Stimulated activated CD4-positive, alpha-beta T cell treated with anti-CD3 and anti-CD28 coated beads, TNF-alpha, amount 100 ng/mL, for 1 hour (primary cell): ENCODE data around the gene MRPL41.
"Not testable (repeated sequence)": the region's sequence is repeated elsewhere in the genome, so short reads cannot be mapped to it uniquely, and the experiment has no call there.

Experiments used
- DNase-seq, 3 donors: peaks; one replicate each; pipeline ENCODE4 v3.0.0-alpha.2; 2020; ENCODE audit warnings: low read depth in 3 of 3, low spot score in 1 of 3

Gene MRPL41

DNA sequence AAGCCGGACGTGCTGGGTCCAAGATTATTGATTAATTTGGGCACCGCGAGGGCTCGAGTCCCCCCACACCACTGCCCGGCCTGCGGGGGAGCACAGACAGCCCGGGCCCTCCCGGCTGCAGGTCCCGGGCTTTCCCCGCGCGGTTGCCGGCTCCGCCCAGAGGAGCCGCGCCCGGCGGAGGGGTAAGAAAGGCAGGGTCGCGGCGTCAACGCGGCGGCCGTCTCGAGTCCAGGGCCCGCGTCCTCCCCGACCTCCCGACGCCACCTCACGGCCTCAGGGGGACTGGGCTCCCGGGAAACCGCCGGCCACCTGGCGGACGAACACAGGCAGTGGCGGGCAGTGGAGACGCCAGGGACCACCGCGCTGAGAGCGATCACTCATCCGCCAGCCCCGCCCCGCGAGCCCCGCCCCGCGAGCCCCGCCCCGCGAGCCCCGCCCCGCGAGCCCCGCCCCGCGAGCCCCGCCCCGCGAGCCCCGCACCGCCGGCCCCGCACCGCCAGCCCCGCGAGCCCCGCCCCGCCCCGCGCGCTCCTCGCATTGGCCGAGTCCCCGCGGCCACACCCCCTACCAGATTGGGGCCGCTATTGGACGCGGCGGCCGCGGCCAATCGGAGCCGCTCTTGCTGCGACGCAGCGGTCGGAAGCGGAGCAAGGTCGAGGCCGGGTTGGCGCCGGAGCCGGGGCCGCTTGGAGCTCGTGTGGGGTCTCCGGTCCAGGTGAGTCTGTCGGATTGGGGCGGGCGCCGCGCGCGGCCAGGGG is at the start of gene MRPL41:
TSS of gene MRPL41 (plus strand) at position 616 of the 758 bp plus-strand sequence. CDS start 203 bp downstream, outside the sequence.
- DNase-seq = peak; percentile 68 to 83 (median 75)

GRCh38 chr9:137502008-137502911 is 49.4 kb upstream of the MRPL41 start:
- no peak for DNase-seq

DNA sequence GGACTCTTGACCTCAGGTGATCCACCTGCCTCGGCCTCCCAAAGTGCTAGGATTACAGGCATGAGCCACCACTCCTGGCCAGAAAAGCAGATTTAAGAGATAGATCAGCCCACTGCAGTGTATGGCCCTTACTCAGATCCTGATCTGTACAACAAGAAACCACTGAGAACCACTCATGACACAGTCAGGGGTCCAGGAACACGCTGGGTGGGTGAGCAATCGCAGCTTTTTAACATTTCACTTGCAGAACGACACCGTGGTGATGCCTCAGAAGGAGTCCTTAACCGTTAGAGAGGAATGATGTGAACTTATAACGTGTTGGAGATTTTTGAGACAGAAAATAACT is 47.3 kb upstream of the MRPL41 start:
- no peak for DNase-seq

DNA sequence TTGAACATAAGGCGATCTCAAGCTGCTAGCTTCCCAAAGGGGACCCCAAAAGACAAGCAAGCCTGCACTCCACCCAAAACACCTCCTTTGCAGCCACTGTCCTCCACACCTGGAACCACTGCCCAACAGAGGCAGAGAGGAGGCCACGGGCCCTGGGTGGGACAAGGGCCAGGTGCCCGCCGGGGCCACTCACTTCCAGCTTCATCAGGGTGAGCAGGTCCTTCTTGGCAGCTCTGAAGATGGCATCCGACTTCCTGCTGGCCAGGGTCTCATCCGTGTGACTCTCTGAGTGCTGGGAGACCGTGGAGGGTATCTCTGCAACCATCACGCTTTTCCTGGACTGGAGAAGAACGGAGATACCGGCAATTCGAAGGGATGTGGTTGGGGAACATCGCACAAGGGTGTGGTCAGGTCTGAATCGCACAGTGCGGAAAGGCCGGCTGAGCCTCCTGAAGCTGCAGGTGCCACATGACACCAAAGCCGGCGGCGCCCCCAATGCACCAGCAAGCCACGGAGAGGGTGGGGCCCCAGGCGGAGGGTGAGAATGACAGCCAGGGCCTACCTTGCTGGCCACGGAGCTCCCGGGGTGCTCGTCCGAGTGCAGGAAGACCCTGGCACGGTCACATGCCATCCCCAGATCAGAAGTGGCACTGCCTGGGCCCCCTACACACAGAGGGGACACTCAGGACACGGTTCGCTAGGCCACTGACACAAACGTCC is 46.1 kb upstream of the MRPL41 start:
- no peak for DNase-seq

- DNase-seq = no peak
Measured at GRCh38 chr9:137506274-137506673, 45.4 kb upstream of the MRPL41 start.

- no peak for DNase-seq
Measured at GRCh38 chr9:137506702-137507171, 44.9 kb upstream of the MRPL41 start.

- no peak for DNase-seq
Measured at GRCh38 chr9:137509198-137509597, 42.5 kb upstream of the MRPL41 start.

DNA sequence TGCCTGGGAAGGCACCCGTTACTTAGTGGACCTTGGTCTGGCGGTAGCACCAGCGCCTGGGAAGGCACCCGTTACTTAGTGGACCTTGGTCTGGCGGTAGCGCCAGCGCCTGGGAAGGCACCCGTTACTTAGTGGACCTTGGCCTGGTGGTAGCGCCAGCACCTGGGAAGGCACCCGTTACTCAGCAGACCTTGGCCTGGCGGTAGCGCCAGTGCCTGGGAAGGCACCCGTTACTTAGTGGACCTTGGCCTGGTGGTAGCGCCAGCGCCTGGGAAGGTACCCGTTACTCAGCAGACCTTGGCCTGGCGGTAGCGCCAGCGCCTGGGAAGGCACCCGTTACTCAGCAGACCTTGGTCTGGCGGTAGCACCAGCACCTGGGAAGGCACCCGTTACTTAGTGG is 40.6 kb upstream of the MRPL41 start:
- not testable (repeated sequence) for DNase-seq

DNA sequence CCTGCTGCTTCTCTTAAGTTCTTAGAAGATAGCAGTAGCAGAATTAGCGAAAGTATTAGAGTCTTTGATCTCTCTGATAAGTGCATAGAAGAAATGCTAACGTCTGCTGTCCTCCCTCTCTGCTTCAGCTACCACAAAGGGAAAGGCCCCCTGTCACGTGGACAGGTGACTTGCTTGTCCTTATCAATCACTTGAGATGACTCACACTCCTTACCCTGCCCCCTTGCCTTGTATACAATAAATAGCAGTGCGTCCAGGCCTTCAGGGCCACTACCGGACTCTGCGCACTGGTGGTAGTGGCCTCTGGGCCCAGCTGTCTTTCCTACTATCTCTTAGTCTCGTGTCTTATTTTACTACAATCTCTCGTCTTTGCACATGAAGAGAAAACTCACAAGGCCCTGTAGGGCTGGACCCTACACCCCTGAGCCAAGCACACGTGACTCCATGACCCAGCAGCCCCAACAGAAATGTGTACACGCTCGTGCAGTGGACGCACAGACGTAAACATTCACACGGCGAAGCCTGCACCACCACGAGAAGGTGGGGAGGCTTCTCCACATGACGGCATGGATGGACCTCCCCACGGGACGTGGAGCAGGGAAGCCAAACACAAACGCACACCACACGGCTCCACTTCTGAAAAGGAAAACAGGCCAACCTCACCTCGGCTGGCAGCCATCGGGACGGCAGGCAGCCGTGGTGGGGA is 39.8 kb upstream of the MRPL41 start:
- DNase-seq = no peak

GRCh38 chr9:137513136-137513535 is 38.5 kb upstream of the MRPL41 start:
- not testable (repeated sequence) for DNase-seq

- DNase-seq = not testable (repeated sequence)
Measured at GRCh38 chr9:137513801-137514570, 37.7 kb upstream of the MRPL41 start.

GRCh38 chr9:137514691-137515337 is 36.9 kb upstream of the MRPL41 start:
- no peak for DNase-seq

DNA sequence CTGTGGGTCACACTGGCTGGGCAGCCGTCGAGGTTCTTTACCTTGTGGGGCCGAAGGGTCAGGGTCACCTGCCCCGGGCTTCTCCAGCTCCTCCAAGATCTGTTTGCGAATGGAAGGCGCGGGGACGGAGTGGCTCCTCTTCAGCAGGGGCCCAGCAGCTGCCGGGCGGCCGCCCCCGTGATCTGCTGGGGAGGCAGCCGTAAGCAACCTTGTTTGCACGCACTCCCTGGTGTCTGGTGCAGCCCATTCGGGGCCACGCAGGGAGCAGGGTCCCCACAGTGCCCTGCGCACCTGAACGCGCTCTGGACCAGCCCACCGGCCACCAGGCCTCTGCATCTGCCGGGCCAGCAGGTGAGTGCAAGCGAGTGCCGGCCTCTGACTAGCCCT is 36.3 kb upstream of the MRPL41 start:
- DNase-seq = no peak

DNA sequence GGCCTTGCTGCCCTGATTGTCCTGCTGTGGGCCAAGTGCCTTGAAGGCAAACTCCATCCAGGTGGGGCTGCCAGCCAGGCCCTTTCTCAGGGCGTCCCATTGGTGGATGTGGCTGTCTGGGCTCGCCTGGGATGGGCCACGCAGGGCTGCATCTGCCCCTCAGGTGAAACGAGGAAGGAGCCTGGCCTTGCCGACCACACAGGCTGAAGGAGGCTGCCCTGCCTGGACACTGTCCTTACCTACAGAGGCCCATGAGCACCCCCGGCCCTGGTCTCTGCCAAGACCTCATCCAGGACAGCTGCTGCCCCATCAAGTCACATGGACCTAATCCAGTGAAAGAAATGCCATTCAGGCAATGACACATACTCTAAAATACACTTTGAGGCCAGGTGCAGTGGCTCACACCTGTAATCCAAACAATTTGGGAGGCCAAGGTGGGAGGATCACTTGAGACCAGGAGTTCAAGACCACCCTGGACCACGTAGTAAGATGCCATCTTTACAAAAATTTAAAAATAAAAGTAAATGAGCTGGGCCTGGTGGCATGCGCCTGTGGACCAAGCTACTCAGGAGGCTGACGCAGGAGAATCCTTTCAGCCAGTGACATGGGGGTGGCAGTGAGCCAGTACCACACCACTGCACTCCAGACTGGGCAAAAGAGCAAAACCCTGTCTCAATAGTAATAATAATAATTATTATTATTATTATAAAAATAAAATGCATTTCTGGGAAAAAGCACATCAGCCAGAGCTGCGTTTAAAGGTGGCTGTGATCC is 35.3 kb upstream of the MRPL41 start:
- no peak for DNase-seq

DNA sequence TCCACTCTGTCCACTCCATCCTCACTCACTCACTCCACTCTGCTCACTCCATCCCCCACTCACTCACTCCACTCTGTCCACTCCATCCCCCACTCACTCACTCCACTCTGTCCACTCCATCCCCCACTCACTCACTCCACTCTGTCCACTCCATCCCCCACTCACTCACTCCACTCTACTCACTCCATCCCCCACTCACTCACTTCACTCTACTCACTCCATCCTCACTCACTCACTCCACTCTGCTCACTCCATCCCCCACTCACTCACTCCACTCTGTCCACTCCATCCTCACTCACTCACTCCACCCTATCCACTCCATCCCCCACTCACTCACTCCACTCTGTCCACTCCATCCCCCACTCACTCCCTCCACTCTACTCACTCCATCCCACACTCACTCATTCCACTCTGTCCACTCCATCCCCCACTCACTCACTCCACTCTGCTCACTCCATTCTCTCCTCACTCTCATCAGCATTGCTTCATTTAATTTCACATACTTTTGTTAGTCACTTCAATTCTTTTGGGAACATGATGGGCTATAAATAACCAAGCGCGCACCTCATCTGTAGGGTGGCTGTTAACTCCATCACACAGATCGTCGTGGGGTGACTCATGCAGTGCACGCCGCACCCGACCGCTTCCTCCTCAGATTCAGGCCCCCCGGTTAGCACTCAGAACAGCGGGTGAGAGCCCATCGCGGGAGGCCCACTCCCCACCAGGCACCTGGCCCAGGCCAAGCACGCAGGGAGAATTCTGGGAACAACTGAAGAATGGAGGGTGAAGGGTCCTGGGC is 32.8 kb upstream of the MRPL41 start:
- not testable (repeated sequence) for DNase-seq

GRCh38 chr9:137519553-137519952 is 32.1 kb upstream of the MRPL41 start:
- DNase-seq = no peak

GRCh38 chr9:137520614-137521404 is 30.9 kb upstream of the MRPL41 start:
- DNase-seq = no peak
